Fibroblast of the conjunctiva (primary cell): ENCODE results near the gene SLC17A5.
"Not testable (repeated sequence)": the region's sequence is repeated elsewhere in the genome, so short reads cannot be mapped to it uniquely, and the experiment has no call there.

ENCODE experiments used
- DNase-seq: peaks from one replicate; pipeline ENCODE4 v3.0.0-alpha.2; 2010; ENCODE audit warnings: low read depth

SLC17A5 gene, protein sequence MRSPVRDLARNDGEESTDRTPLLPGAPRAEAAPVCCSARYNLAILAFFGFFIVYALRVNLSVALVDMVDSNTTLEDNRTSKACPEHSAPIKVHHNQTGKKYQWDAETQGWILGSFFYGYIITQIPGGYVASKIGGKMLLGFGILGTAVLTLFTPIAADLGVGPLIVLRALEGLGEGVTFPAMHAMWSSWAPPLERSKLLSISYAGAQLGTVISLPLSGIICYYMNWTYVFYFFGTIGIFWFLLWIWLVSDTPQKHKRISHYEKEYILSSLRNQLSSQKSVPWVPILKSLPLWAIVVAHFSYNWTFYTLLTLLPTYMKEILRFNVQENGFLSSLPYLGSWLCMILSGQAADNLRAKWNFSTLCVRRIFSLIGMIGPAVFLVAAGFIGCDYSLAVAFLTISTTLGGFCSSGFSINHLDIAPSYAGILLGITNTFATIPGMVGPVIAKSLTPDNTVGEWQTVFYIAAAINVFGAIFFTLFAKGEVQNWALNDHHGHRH

DNA sequence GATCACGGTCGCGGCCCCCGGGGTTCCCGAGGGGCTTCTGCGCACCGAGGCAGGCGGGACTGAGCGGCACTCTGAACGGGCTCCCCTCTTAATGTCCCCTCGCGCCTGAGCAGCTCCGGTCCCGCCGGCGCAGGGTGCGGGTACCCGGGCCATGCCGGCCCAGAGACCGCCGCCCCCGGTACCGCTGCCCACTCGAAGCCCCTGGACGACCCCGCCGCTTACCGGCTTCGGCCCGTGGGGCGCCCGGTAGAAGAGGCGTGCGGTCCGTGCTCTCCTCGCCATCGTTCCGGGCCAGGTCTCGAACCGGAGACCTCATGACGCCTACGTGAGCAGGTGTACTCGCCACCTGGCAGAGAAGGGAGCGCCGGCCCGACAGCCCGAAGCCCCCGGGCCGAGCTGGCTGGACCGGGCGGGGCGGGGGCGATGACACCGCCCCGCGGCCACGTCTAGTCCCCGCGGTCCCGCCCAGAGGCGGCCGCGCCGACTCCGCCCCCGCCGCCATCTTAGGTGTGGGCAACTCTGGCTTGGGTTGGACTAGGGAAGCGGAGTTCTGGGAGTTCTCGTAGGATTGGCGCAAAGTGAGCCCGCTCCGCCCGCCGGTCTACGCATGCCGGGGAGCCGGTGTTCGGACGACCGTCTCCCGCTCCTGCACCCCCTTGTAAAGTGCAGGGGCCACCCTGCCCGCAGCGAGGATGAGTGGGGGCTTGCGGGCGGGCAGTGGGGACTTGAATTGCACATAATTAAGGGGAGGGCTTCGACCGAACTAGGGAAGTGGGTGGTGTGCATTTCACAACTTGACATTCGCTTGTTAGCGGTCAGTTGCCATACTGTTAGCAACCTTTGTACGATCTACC, at the start of gene SLC17A5:
SLC17A5 (minus strand) TSS at position 422 of the 854 bp plus-strand sequence; CDS start at position 316, 106 bp downstream.
- DNase-seq, result peak; percentile 85

DNA sequence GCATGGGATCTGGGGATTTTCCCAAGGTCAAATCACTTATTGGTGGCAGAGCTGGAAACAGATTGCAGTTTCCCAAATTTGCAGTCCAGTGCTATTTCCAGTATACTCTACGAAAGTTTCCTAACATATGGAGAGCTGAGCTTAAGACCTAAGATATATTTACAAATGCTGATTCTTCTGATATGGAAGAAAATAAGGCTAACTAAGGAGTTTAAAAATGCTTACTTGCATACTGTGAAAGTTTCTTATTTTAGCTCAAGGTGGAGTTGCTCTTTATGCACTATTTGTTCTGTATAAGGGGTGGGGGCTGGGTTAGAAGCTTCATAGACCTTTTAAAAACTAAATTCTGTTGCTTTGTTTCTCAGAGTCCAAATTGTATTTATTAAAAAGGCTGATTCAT, 49.7 kb upstream of the SLC17A5 start:
- no peak for DNase-seq

DNA sequence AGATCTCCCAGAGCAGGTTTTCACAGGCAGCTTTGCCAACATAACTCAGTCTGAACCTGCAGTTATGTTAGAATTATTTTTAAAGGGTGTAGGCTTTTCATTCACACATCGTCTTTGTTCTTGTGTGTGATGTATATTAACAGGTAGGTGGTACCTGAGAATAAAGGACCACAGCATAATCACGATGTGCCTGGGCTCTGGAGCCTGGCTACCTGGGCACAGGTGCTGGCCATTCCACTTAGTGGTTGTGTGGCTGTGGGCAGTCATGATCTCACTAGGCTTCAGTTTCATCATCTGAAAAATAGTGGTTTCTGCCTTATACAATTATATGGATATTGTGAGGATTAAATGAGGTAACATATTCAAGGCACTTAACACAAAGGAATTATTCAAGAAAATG, 48.7 kb upstream of the SLC17A5 start:
- no peak for DNase-seq

DNA sequence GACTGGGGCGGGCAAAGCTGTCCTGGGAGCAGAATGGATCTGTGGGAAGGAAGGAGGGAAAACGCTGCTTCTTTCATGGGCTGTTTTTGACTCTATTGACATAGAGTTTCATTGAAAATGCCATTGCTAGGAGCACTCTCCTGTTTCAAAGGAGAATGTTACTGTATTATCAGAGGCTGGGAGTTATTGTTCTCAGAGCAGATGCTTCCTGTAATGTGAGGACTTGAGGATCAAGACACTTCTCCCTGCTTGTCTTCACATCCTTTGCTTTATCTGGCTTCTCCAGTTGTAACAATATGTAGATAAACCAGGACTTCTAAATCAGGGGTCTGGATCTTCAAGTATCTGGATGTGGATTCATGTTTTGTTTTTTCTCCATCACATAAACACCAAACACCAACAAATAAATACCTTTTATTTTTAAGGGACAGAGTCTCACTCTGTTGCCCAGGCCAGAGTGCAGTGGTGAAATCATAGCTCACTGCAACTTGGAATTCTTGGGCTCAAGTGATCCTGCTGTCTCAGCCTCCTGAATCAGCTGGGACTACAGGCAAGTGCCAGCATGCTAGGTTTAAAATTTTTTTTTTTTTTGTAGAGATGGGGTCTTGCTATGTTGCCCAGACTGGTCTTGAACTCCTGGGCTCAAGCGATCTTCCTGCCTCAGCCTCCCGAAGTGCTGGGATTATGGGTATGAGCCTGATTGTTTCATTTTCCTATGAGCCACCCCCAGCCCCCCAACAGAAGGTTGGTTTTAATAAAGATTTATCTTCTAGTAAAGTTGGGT, 46.1 kb upstream of the SLC17A5 start:
- DNase-seq, result no peak

DNA sequence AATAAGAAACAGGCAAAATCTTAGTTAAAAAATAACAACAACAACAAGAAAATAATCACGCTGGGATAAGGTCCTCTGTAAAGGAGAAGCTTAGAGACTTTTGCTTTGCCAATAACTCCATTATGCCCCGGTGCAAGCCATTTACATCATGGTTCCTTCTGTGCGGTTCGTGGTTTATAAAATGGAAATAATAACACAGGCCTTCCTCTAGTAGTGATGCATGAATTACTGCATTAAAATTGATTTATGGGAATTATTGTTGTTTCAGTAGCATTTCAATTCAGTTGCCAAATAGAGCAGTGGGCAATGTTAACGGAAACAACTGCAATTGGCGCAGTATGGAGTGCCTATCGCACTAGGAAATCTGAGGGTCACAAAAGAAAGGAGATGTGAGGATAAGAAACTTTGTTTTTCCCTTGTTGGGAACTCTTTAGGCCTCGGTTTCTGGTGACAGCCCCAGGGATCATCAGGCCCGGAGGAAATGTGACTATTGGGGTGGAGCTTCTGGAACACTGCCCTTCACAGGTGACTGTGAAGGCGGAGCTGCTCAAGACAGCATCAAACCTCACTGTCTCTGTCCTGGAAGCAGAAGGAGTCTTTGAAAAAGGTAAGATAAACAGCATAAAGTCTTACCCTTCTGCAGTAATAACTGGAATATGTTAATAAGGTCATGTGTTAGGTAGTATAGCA, 43.3 kb upstream of the SLC17A5 start:
- DNase-seq, result no peak

DNA sequence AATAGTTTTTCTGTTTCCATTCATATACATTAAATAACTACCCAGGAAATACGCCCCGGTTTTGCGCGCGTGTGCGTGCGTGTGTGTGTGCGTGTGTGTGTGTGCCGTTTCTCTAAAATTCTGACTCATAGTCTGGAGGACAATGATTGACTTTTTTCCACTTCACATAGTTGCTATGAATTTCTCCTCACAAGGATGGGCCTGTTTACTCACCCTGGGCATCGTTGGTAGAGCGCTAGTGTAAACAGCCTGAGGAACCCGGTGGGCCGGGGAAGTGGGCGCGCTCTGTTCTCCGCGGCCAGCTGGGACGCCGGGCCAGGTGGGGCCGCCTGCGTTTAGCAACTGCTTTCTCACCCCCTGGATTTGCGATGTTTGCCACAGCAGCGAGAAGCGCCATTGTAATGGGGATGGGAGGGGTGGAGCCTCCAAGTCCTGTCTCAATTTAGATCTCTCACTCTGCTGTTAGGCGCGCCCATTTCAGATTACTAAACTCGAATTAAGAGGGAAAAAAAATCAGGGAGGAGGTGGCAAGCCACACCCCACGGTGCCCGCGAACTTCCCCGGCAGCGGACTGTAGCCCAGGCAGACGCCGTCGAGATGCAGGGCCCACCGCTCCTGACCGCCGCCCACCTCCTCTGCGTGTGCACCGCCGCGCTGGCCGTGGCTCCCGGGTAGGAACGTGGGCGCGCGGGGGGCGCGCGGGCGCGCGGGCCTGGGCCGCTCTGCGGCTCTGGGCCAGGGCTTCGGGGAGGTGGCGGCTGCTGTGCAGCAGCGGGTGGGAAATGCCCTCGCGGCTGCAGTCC, 42.0 kb upstream of the SLC17A5 start, which contains the start of gene CD109:
CD109 (plus strand) TSS at position 585 of the 803 bp plus-strand sequence; CDS start at position 598, 13 bp downstream.
- DNase-seq, result peak; percentile 62

DNA sequence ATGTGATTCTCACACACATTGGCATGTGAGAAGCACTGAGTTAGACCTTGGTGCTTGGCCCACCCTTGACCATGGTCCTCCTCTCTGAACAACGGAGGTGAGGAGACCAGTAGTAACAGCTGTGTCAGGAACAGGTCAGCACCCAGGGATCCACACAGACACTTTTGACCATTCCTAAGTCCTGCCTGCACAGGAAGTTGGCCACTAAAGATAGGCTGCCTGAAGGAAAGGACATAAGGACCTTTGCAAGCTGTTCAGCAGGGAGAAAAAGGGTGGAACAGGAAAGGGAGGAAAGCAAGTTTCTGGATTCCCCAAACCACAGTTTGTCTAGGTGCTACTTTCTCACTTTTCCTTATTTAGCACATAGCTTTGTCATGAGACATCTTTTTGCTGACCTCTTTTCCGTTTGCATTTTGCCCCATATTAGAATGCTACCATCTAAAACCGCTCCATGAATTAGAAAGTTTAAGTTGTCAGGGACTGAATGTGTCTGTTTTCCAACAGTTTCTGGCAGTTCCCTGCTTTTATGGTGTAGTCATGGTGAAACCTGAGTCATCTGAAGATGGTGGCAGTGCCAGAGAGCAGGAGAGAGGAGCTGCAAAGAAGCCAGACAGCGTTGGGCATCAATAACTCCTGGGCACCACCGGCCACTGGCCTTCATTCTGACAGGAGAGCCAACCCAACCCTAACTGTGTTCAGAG, 41.1 kb upstream of the SLC17A5 start:
- peak; percentile 50 for DNase-seq

DNA sequence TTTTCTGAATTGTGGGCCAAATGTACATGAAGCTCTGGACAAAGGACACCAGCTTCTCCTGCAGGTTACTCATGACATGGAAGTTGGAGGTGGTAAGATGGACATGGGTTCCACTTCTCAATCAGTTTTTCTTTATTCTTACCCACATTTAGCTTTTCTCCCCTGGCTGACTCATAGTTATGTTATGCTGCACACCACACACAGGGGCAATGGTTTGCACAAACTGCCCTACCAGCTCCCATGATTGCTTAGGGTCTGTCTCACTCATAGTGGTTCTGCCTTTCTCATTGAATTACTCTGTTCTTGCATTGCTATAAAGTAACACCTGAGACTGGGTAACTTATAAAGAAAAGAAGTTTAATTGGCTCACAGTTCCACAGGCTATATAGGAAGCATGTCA, 37.7 kb upstream of the SLC17A5 start:
- no peak for DNase-seq

DNA sequence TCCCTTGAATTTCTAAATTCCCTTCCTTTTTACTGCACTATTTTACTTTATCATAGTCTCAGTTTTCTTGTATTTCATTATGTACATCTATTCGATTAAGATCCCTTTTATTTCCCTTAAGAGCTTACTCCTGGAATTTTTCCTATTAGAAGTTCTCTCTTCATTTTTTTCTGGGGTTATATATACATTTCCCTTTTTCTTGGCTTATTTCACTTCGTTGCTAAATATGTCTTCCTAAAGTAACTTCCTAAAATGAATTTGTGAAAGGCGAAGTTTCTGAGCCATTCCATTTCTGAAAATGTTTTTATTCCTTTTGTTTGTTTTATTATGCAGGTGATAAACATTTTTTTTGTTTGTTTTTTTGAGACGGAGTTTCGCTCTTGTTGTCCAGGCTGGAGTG, 36.3 kb upstream of the SLC17A5 start:
- no peak for DNase-seq

DNA sequence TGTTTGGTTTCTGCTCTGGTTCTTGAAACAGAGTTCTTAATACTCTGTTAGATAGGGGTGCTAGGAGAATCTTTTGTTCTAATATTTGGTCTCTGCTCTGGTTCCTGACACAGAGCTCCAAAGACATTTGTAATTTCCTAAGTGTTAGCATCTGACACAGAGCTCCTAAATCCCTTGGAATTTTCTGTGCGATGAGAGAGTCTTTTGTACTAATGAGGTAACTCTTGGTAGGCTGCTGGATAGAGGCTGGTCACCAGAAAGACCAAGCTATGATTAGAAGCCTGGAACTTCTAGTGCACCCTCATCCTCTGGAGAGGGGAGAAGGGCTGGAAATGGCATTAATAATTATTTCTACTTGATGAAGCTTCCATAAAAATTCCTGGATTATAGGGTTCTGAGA, 34.6 kb upstream of the SLC17A5 start:
- DNase-seq, result no peak

DNA sequence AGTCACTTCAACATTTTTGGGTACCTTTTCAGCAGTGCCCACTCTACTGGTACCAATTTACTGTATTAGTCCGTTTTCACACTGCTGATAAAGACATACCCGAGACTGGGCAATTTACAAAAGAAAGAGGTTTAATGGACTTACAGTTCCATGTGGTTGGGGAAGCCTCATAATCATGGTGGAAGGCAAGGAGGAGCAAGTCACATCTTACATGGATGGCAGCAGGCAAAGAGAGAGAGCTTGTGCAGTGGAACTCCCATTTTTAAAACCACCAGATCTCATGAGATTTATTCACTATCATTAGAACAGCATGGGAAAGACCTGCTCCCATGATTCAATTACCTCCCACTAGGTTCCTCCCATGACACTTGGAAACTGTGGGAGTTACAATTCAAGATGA, 29.8 kb upstream of the SLC17A5 start:
- not testable (repeated sequence) for DNase-seq

DNA sequence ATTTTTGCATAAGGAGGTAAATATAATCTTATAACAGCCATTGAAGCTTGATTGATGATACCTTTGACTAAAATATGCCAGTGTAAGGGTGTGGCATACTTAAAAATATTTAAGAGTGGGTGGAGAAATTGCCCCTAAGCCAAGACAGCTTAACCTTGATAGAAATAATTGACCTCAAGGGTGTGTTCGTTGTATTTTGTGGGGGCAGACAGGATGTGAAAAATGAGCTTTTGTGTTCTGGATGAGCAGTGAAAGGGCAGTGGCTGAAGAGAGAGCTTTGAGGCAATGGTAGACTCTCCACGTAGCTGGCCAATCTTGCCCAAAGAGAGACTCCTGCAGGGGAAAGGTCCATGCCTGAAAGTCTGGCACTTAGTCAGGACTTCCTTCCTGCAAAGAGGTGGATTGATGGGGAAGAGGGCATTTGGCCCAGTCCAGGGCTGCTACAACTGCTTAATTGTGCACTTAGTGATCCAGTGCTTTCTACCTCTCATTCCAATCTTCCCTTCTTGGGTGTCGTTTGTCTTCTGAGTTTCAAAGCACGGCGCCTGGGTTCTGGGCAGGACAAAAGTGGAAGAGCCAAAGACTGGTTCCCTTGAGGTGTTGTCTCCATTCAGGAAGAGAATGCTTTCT, 26.6 kb upstream of the SLC17A5 start:
- no peak for DNase-seq

DNA sequence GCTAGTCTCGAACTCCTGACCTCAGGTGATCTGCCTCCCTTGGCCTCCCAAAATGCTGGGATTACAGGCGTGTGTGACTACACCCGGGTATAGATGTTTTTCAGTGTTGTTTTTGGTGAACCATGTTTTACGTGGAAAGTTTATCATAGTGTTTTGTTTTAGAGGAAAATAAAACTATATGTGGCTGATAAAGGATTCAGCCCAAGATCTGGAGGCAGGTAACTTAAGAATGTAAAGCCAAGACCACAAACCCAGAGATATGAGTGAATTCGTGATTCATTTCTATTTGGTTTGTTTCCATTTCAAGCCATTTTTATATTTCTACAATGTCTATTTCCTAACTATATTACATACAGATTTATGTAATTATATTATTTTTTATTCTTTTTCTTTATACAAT, 26.1 kb upstream of the SLC17A5 start:
- DNase-seq, result not testable (repeated sequence)

DNA sequence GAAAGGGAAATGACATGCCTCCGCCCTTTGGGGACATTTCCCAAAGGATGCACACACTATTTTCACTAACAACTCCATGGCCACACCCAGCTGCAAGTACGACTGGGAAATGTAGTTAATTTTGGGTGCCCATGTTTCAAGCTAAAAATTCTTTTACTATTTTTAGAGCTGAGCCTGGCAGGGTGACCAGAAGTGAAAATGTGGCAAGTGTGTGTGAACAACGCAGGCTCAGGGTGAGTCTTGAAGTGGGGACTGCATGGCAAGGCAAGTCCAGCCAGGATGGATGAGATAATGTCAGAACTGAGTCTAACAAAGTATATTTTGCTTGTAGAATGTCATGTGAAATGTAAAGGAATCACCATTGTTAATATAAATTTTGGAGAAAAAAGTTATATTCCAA, 25.2 kb upstream of the SLC17A5 start:
- no peak for DNase-seq

DNA sequence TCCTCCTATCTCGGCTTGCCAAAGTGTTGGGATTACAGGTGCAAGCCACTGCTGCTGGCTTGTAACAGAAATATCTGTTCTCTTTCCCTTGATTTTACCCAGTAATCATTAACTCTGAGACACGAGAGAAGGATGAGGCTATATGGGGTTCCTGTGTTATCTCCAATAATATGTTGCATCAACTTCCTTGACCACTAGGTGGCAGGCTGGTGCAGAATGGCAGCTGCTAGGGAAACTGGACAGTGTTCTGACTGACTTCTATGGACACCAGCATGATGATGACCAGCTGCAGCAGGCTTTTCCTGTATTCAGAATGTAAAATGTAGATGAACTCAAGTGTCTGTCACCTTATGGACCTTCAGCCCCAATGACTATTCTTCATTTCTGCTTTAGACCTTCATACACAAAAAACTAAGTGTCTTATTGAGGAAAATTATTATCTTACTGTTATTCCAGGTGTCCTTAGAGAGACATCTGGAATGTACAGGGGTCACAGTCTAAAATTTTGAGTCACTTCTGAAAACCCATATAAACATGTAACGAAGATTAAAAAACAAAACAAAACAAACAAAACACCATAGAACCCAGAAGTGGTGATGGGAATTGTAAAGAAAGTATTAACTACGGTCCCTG, 21.8 kb upstream of the SLC17A5 start:
- peak; percentile 67 for DNase-seq

DNA sequence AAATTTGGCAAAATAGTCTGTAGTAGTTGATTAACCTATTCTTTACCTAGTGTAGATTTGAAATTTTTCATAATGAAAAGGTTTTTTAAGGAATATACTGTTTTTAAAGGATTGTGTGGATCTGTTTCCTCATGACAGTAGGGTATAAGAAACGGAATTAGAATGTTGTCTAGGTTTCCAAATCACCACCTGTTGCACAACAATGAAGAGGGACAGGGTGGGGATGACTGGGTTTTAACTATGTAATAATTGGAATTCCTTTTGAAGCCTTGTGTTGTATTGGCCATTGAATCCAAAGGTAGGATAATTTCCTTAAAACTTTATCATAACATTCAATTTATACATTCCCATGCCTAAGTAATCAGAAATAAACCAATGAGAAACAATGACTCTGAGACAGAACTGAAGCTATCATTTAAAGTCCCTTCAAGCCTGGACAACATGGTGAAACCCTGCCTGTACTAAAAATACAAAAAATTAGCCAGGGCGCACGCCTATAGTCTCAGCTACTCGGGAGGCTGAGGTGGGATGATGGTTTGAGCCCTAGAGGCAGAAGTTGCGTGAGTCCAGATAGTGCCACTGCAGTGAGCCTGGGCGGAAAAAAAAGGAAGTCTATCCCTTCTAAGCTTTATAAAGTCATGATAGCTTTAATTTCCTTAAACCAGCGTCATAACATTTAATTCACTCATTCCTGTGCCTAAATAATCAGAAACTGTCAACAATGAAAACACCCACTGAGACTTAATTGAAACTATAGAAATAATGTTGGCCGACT, 18.3 kb upstream of the SLC17A5 start:
- DNase-seq, result no peak

DNA sequence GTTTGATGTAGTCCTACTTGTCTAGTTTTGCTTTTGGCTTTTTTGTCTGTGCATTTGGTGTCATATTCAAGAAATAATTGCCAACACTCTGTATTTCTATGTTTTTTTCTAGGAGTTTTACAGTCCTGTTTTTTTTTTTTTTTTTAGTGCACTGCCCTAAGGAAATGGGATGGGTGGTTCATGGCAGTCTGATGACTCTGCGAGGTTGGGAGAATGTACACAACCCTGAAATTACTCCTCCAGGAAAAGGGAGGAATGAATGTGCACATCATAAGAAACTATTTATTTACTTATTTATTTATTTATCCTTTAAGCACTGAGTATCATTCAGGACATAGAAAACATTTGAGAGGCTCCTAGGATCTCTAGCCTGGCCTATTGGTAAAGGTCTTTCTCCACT, 15.2 kb upstream of the SLC17A5 start:
- DNase-seq, result no peak

DNA sequence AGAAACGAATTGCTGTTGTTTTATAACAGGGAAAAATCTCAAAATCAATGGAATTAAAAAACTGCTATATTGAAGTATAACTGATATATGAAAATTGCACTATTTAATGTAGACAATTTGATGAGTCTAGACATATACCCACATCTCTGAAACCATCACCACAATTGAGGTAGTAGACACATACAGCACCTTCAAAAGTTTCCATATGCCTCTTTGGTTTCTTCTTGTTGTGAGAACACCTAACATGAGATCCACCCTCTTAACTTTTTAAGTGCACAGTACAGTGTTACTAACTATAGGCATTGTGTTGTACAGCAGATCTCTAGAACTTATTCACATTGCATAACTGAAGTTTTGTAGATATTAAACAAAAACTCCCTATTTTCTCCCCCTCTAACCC, 14.0 kb upstream of the SLC17A5 start:
- DNase-seq, result no peak
